Activated naive CD8-positive, alpha-beta T cell (primary cell): ENCODE results near the gene CBFB.

Experiments
- H3K27ac Mint-ChIP-seq: one replicate; pipeline ENCODE4 v1.8.0; 2021; ENCODE audit warnings: mixed read lengths
- H3K27me3 Mint-ChIP-seq: one replicate; pipeline ENCODE4 v1.8.0; 2021; ENCODE audit warnings: mixed read lengths
- H3K36me3 Mint-ChIP-seq: one replicate; pipeline ENCODE4 v1.8.0; 2021; ENCODE audit warnings: mixed read lengths
- H3K4me1 Mint-ChIP-seq: one replicate; pipeline ENCODE4 v1.8.0; 2021; ENCODE audit warnings: low read depth, mixed read lengths
- H3K4me3 Mint-ChIP-seq: one replicate; pipeline ENCODE4 v1.8.0; 2021; ENCODE audit warnings: mild to moderate bottlenecking, mixed read lengths
- H3K9me3 Mint-ChIP-seq: one replicate; pipeline ENCODE4 v1.8.0; 2021; ENCODE audit warnings: low read depth, mixed read lengths

Gene CBFB

DNA sequence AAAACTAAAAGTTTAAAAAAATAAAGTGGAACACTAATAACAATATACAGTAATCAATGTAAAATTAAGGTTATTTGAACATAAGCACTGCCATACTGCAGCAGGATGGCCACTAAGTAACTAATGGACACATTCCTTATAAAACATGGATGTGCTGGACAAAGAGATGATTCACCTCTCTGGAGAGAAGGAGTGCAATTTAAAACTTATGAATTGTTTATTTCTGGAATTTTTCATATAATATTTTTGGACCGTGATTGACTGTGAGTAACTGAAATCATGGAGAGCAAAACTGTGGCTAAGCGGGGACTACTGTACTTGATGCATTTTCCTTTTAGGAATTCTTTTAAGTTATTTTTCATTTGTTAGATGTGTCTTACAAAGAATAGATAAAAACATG lies 21.8 kb downstream of the CBFB start:
- no peak overlapping the region for H3K4me3 Mint-ChIP-seq
- H3K27ac Mint-ChIP-seq = no peak overlapping the region
- H3K27me3 Mint-ChIP-seq = no peaks in the 10 kb centered on the region
- no peaks in the 10 kb centered on the region for H3K36me3 Mint-ChIP-seq
- H3K4me1 Mint-ChIP-seq = peaks cover 37% of the 10 kb centered on the region
- no peaks in the 10 kb centered on the region for H3K9me3 Mint-ChIP-seq

DNA sequence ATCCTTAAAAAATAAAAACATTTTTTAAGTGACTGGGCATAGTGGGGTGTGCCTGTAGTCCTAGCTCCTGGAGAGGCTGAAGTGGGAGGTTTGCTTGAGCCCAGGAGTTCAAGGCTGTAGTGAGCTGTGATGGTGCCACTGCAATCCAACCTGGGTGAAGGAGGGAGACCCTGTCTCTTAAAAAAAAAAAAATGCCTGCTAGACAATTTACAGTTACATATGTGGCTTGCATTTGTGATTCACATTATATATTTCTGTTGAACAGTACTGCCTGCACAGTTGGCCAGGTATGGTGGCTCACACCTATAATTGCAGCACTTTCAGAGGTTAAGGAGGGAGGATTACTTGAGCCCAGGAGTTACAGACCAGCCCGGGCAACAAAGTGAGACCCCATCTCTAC lies 23.4 kb downstream of the CBFB start:
- Mint-ChIP-seq H3K27me3 (no peaks in the 10 kb centered on the region), H3K4me1 (peaks cover 41% of the 10 kb centered on the region)

DNA sequence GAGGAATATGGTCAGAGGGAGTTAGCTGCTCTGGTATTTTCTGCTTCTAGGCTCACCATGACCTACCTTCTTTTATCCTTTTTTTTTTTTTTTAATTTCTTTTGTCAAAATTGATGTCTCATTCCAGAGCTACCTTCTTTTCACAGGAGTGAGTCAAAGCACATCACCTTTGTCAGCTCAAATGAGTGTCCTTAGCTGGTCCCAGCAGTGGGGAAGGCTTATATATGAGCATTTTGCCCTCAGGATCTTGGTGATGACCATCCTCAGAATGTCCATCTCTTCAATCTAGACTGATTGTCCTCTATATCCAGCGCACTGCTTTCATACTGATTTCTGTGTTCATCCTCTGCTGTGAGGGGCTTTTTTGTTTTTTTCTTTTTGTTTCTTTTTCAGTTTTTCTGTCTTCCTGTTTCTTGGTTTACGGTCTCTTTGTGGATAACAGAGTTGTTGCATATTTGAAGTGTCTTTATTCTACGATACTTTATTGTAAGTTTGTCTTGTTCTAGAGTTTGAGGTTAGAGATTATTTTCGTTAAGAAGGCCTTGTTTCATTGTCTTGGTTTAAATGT lies 24.9 kb downstream of the CBFB start:
- peaks cover 2% of the 10 kb centered on the region for H3K36me3 Mint-ChIP-seq
- peaks cover 51% of the 10 kb centered on the region for H3K4me1 Mint-ChIP-seq
- no peaks in the 10 kb centered on the region for H3K27me3 Mint-ChIP-seq
- no peaks in the 10 kb centered on the region for H3K9me3 Mint-ChIP-seq
- peak overlapping the region; percentile 76 for H3K4me3 Mint-ChIP-seq
- peak overlapping the region; percentile 92 for H3K27ac Mint-ChIP-seq

More for the DNA sequence above, 23.4 kb downstream of the CBFB start:
- Mint-ChIP-seq H3K27ac (peak overlapping the region; percentile 80), H3K4me3 (peak overlapping the region; percentile 76), H3K36me3 (peaks cover 2% of the 10 kb centered on the region), H3K9me3 (no peaks in the 10 kb centered on the region)

DNA sequence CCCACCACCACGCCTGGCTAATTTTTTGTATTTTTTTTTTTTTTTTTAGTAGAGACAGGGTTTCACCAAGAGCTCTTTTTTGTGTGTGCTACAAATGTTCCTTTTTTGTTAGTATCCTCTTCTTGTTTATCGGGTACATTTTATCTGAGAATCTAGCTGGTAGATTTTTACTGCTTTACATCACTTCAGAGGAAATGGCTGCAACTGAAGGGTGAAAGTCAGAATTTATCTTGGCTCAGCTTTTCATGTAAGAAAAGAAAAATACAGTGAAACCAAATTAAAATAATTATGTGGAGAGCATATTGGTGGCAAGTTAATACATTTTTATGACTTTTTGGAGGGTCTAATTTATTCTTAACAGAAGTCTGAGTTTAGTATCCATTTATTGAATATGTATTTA lies 26.0 kb downstream of the CBFB start:
- Mint-ChIP-seq H3K4me3 (no peak overlapping the region), H3K4me1 (peaks cover 53% of the 10 kb centered on the region), H3K36me3 (peaks cover 2% of the 10 kb centered on the region), H3K9me3 (no peaks in the 10 kb centered on the region), H3K27me3 (no peaks in the 10 kb centered on the region), H3K27ac (peak overlapping the region; percentile 92)

DNA sequence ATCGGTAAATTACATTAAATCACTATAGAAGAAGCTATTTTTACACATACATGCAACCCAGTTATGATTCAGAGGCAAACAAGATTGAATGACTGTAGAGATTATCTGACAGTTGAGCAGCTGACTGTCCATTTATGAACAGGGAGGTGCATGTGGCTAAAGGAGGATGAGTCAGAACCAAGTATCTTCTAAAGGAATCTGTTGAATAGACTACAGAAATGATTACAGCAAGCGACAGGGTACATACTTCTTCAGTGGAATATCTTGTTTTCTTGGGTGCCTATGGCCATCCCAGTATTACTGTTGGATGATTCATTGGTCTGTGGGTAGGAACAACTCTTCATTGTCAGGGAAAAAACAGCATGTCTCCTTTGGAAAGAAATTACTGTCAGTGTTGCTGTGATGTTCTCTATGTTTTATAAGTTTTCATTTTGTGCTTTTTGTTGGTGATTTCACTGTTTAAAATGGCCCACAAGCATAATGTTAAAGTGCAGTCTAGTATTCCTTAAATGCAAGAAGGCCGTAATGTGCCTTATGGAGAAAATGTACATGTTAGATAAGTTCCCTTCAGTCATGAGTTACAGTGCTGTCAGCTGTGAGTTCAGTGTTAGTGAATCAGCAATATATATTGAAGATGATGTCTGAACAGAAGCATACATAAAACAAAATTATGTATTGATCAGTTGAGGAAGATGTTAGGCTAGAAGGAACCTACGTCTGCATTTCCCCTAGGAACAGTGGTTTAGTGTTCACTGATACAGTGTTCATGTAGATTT lies 27.0 kb downstream of the CBFB start:
- peaks cover 52% of the 10 kb centered on the region for H3K4me1 Mint-ChIP-seq
- peak overlapping the region; percentile 83 for H3K27ac Mint-ChIP-seq
- no peaks in the 10 kb centered on the region for H3K27me3 Mint-ChIP-seq
- H3K4me3 Mint-ChIP-seq = peak overlapping the region; percentile 48
- H3K36me3 Mint-ChIP-seq = peaks cover 4% of the 10 kb centered on the region
- H3K9me3 Mint-ChIP-seq = no peaks in the 10 kb centered on the region

DNA sequence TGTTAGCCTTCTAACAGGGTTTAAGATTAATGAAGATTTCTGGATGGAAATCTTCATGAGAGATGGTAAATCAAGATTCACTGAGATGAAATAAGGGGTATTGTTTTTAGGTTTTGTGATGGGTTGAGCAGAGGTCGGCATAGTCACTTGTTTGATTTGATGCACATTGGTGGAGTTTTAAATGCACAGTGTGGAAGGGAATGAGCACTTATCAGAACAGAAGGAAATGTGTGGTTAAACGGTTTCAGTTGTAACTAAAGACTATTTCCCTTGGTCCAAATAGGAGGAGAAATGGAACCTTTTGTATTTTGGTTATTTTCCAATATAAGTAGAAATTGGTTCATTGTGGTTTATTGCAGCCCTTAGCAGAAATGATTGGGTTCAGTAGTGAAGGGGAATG lies 34.1 kb downstream of the CBFB start:
- no peak overlapping the region for H3K27ac Mint-ChIP-seq
- peaks cover 2% of the 10 kb centered on the region for H3K36me3 Mint-ChIP-seq
- no peak overlapping the region for H3K4me3 Mint-ChIP-seq
- H3K4me1 Mint-ChIP-seq = peaks cover 16% of the 10 kb centered on the region
- H3K27me3 Mint-ChIP-seq = no peaks in the 10 kb centered on the region
- no peaks in the 10 kb centered on the region for H3K9me3 Mint-ChIP-seq

DNA sequence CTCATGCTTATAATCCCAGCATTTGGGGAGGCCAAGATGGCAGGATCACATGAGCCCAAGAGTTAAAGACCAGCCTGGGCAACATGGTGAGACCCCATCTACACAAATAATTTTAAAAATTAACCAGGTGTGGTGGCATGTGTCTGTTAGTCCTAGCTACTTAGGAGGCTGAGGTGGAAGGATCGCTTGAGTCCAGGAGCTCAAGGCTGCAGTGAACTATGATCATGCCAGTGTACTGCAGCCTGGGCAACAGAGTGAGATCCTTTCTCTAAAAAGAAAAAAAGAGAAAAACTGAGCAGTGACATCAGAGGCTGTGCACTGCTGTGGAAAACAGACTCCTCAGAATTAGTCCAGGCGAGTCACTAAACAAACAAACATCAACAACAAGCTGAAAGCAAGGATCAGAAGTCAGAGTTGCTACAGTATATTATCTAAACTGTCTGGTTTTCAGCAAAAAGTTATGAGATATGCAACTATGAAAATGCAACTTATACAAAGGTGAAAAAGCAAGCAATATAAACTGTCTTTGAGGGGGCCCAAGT lies 39.3 kb downstream of the CBFB start:
- Mint-ChIP-seq H3K4me3 (no peak overlapping the region), H3K36me3 (peaks cover 4% of the 10 kb centered on the region), H3K4me1 (peaks cover 7% of the 10 kb centered on the region), H3K27me3 (no peaks in the 10 kb centered on the region), H3K27ac (no peak overlapping the region), H3K9me3 (no peaks in the 10 kb centered on the region)

DNA sequence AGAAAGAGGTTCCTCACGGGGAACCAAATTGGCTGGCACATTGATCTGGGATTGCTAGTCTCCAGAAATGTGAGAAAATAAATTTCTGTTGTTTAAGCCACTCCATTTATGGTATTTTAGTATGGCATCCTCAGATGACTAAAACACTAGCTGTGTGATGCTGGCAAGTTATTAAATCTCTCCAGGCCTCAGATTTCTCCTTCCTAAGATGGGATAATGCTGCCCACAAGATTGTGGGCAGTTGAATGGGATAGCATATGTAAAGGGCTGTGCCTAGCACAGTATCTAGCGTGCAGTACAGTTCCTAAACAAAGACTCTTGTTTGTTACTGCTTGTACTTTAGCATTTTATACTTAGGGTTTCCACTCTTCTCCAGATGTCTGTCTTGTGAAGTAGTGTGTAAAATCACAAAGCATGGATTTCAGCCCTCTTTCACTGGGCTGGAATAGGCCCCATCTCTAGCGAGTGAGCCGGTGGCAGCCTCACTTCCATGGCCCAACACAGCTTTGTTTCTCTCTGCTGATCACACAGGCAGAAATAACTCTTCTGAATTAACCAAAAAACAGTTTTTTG lies 42.6 kb downstream of the CBFB start:
- peaks cover 4% of the 10 kb centered on the region for H3K4me1 Mint-ChIP-seq
- no peaks in the 10 kb centered on the region for H3K9me3 Mint-ChIP-seq
- H3K36me3 Mint-ChIP-seq = peaks cover 4% of the 10 kb centered on the region
- no peaks in the 10 kb centered on the region for H3K27me3 Mint-ChIP-seq
- no peak overlapping the region for H3K27ac Mint-ChIP-seq
- no peak overlapping the region for H3K4me3 Mint-ChIP-seq

DNA sequence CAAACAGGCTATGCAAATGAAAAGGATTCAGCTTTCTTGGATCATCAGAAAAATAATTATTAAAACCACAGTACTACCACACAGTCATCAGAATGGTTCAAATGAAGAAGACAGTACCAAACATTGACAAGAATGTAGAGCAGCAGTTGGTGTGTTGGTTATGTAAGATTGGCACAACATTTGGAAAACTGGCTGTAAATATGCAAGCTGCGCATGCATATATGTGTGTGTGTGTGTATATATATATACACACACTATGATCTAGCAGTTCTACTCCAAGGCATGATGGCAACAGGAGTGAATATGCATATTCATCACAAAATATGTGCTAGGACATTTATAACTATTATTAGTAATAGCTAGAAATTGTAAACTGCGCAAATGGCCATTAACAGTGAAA lies 46.4 kb downstream of the CBFB start:
- Mint-ChIP-seq H3K27me3 (no peaks in the 10 kb centered on the region), H3K4me3 (no peak overlapping the region)

DNA sequence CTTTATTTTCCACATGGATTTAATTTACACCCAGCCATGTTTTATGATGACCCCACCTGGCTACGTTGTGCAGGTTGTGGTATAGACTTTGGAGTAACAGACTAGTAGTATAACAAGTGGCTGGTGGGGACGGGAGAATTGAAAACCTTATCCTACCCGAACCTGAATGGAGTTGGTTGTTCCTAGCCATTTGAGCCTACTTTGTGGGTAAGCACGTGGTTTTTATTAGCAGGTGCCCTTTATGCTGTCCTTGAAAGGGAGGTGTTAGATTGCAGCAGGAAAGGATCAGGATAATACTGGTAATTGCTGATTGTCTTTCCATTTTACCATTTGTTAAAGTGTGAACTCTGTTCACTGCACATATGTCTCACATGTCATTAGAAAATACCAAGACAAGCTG lies 48.9 kb downstream of the CBFB start:
- H3K4me1 Mint-ChIP-seq = peaks cover 2% of the 10 kb centered on the region
- H3K4me3 Mint-ChIP-seq = no peak overlapping the region
- peaks cover 4% of the 10 kb centered on the region for H3K36me3 Mint-ChIP-seq
- no peak overlapping the region for H3K27ac Mint-ChIP-seq
- no peaks in the 10 kb centered on the region for H3K27me3 Mint-ChIP-seq
- H3K9me3 Mint-ChIP-seq = no peaks in the 10 kb centered on the region

More for the DNA sequence above, 46.4 kb downstream of the CBFB start:
- Mint-ChIP-seq H3K27ac (no peak overlapping the region), H3K36me3 (no peaks in the 10 kb centered on the region), H3K9me3 (no peaks in the 10 kb centered on the region), H3K4me1 (no peaks in the 10 kb centered on the region)

DNA sequence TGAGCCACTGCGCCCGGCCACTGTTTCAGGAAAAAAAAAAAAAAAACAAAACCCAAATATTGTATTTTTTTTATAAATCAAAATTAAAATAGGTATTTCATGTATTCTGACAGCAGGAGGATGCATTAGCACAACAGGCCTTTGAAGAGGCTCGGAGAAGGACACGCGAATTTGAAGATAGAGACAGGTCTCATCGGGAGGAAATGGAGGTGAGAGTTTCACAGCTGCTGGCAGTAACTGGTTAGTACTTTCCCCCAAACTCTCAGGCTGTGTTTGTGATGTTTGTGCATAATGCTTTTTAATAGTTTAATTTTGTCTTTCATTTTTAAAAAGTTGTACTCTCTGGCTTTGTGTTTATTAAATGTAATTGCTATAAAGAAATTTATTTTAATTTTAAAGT lies 53.2 kb downstream of the CBFB start:
- Mint-ChIP-seq H3K27me3 (no peaks in the 10 kb centered on the region), H3K4me3 (no peak overlapping the region), H3K27ac (no peak overlapping the region), H3K9me3 (no peaks in the 10 kb centered on the region), H3K36me3 (peaks cover 4% of the 10 kb centered on the region), H3K4me1 (peaks cover 4% of the 10 kb centered on the region)

DNA sequence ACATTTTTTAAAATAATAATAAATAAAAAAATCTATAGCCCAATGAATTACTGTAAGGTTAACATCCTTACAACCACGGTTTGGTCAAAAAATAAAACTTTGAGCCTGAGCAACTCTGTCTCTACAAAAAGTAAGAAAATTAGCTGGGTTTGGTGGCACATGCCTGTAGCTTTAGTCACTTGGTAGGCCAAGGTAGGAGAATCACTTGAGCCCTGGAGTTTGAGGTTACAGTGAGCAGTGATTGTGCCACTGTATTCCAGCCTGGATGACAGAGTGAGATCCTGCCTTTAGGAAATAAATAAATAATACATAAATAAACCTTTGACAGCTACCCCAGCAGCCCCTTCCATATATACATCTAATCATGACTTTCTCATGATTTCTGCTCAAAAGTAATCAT lies 53.9 kb downstream of the CBFB start:
- Mint-ChIP-seq H3K27me3 (no peaks in the 10 kb centered on the region), H3K4me1 (peaks cover 4% of the 10 kb centered on the region), H3K27ac (no peak overlapping the region), H3K36me3 (peaks cover 4% of the 10 kb centered on the region), H3K4me3 (no peak overlapping the region), H3K9me3 (no peaks in the 10 kb centered on the region)

DNA sequence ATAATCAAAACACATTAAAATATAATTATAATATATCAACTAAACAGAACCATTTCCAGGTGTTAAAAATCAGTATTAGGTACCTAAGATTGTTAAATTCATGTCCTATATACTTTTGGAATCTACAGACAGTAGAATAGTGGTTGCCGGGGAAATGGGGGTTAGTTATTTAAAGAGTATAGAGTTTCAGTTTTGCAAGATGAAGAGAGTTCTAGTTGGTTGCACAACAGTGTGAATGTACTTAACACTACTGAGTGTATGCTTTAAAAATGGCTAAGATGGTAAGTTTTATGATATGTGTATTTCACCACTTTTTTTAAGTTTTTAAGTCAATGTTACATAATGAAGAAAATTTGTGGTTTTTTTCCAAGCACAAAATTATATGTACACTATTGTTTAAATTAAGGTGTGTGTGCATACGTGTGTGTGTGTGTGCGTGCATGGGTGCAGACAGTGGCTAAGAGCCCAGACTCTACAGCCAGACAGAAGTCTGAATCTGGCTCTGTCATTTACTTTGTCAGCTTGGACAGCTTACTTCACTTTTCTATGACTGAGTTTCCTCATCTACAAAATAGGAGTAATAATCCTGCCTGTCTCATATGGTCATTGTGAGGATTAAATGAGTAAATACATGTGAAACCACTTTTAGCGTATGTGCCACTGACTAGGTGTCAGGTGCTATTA lies 55.5 kb downstream of the CBFB start:
- Mint-ChIP-seq H3K4me3 (no peak overlapping the region), H3K4me1 (peaks cover 5% of the 10 kb centered on the region), H3K27me3 (no peaks in the 10 kb centered on the region), H3K27ac (no peak overlapping the region), H3K9me3 (no peaks in the 10 kb centered on the region), H3K36me3 (peaks cover 4% of the 10 kb centered on the region)

DNA sequence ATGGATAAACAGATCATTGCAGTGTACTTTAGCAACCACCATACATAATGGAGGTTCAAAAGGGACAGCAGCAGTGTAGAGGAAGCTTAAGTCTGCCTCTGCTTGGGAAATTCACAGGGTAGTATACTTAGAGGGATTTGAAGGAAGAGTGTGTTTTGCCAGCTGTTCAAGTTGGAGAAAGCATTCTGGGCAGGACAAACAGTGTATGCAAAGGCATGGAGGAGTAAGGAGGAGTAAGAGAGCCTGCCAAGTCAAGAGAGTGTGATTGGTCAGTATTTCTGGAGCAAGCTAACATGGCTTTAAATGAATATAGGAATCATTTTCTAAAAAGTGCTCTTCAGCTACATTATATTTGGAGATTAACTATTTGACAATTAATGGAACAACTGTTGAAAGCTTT lies 57.9 kb downstream of the CBFB start:
- Mint-ChIP-seq H3K27ac (no peak overlapping the region), H3K4me3 (no peak overlapping the region), H3K36me3 (no peaks in the 10 kb centered on the region), H3K27me3 (no peaks in the 10 kb centered on the region), H3K4me1 (peaks cover 4% of the 10 kb centered on the region), H3K9me3 (no peaks in the 10 kb centered on the region)

DNA sequence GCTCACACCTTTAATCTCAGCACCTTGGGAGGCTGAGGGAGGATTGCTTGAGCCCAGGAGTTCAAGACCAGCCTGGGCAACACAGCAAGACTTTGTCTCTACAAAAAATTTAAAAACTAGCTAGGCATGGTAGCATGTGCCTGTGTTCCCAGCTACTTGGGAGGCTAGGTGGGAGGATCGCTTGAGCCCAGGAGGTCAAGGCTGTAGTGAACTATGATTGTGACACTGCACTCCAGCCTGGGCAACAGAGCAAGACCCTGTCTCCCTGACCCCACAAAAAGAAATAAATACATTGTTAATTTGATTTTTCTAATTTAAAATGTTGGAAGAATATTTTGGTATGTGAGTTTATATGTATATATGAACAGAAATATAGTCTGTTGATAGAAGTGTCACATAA lies 58.3 kb downstream of the CBFB start:
- no peak overlapping the region for H3K27ac Mint-ChIP-seq
- no peak overlapping the region for H3K4me3 Mint-ChIP-seq
- H3K4me1 Mint-ChIP-seq = peaks cover 7% of the 10 kb centered on the region
- H3K36me3 Mint-ChIP-seq = no peaks in the 10 kb centered on the region
- no peaks in the 10 kb centered on the region for H3K27me3 Mint-ChIP-seq
- no peaks in the 10 kb centered on the region for H3K9me3 Mint-ChIP-seq
